ENCODE measurements around the gene AHNAK.
A peak's percentile ranks its signal among the peaks of the same experiment; 100 is the strongest.

The AHNAK gene

DNA sequence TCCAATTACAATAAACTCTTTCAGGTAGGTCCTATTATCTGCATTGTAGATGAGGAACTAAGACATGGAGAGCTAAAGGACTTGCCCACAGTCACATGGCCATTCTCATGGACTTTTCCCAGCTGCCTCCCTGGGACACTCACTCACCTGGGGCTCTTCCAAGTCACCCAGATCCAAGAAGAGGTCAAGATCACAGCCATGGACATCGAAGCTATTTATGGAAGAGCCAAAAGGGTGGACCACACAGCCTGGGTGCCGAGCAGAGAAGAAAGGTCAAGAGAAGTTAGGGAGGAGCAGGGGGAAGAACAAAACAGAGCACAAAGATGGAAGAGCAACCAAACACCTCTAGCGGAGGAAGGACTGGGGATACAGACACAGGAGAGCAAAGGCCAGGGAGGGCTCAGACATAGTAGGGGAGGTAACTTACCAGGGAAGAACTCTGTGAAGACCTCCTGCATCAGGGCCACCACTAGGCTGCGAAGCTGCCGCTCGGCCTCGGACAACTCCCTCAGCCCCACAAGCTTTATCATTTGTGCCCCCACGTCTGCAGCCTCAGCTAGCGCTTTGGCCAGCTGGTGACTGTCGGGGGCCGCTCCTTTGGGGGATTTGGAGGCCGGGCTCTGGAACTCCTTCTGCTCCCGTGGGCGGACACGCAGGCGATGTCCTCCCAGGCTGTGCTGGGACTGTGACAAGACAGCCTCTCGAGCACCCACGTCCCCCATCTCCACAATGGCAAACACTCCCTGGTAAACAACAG, 34.5 kb upstream of the AHNAK start:
- Histone ChIP-seq H3K36me3 (ENCODE audit: control insufficient read depth in 1 of 2, insufficient read depth in 2 of 2, low read length in 2 of 2) (peaks cover 9 to 57% of the 10 kb centered on the region in 2 donors), H3K27me3 (ENCODE audit: control insufficient read depth in 1 of 2, insufficient read depth in 2 of 2, low read length in 2 of 2) (no peaks in the 10 kb centered on the region), H3K4me1 (ENCODE audit: control insufficient read depth in 1 of 2, insufficient read depth in 2 of 2, low read length in 2 of 2) (peaks cover 3 to 5% of the 10 kb centered on the region in 2 donors), H3K9me3 (ENCODE audit: control insufficient read depth in 1 of 2, low read length in 2 of 2) (no peaks in the 10 kb centered on the region), H3K9ac (ENCODE audit: low read depth in 1 of 2, low read length in 2 of 2) (no peak overlapping the region), H3K27ac (ENCODE audit: low read depth, low read length) (no peak overlapping the region), H3K4me3 (ENCODE audit: low read depth in 1 of 2, low read length in 2 of 2) (no peak overlapping the region)

DNA sequence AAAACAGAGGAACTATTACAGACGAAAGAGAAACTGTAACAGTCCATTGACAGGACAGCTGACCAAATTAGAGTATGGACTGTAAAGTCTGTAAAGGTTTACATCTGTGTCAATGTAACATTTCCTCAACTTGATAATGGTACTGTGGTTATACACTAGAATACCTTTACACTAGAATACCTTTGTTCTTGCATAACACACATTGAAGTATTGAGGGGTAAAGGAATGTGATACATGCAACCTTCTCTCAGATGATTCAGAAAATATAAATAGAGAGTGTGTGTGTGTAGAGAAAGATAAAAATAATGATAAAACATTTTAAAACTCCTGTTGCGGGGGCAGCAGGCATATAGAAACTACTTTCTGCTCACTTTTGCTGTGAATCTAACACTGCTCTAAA, 32.6 kb upstream of the AHNAK start:
- H3K4me3 ChIP-seq (ENCODE audit: low read depth in 1 of 2, low read length in 2 of 2) = no peak overlapping the region
- no peaks in the 10 kb centered on the region for H3K27me3 ChIP-seq (ENCODE audit: control insufficient read depth in 1 of 2, insufficient read depth in 2 of 2, low read length in 2 of 2)
- no peaks in the 10 kb centered on the region for H3K9me3 ChIP-seq (ENCODE audit: control insufficient read depth in 1 of 2, low read length in 2 of 2)
- peaks cover 9 to 20% of the 10 kb centered on the region in 2 donors for H3K4me1 ChIP-seq (ENCODE audit: control insufficient read depth in 1 of 2, insufficient read depth in 2 of 2, low read length in 2 of 2)
- no peak overlapping the region for H3K27ac ChIP-seq (ENCODE audit: low read depth, low read length)
- H3K9ac ChIP-seq (ENCODE audit: low read depth in 1 of 2, low read length in 2 of 2) = no peak overlapping the region
- H3K36me3 ChIP-seq (ENCODE audit: control insufficient read depth in 1 of 2, insufficient read depth in 2 of 2, low read length in 2 of 2) = peaks cover 9 to 52% of the 10 kb centered on the region in 2 donors

DNA sequence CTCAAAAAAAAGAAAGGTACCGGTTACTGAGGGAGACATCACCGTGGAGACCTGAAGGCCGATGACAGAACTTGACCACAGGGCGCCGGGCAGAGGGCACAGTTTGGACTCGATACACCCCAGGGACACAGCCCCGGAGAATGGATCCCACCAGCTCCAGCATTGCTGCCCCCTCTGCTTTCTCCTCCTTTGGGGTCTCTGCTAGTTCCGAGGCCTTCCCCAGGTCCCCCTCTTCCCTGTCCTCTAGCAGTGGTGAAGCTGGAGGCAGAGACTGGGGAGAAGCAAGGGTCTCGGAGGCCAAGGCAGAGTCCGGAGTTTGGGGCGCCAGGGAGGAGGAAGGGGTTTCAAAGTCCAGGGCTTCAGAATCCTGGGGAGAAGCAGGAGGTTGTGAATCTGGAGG, 31.9 kb upstream of the AHNAK start:
- H3K4me3 ChIP-seq (ENCODE audit: low read depth in 1 of 2, low read length in 2 of 2) = no peak overlapping the region
- H3K9ac ChIP-seq (ENCODE audit: low read depth in 1 of 2, low read length in 2 of 2) = no peak overlapping the region
- H3K36me3 ChIP-seq (ENCODE audit: control insufficient read depth in 1 of 2, insufficient read depth in 2 of 2, low read length in 2 of 2) = peaks cover 9 to 52% of the 10 kb centered on the region in 2 donors
- H3K9me3 ChIP-seq (ENCODE audit: control insufficient read depth in 1 of 2, low read length in 2 of 2) = no peaks in the 10 kb centered on the region
- H3K4me1 ChIP-seq (ENCODE audit: control insufficient read depth in 1 of 2, insufficient read depth in 2 of 2, low read length in 2 of 2) = peaks cover 9 to 20% of the 10 kb centered on the region in 2 donors
- no peaks in the 10 kb centered on the region for H3K27me3 ChIP-seq (ENCODE audit: control insufficient read depth in 1 of 2, insufficient read depth in 2 of 2, low read length in 2 of 2)
- no peak overlapping the region for H3K27ac ChIP-seq (ENCODE audit: low read depth, low read length)

DNA sequence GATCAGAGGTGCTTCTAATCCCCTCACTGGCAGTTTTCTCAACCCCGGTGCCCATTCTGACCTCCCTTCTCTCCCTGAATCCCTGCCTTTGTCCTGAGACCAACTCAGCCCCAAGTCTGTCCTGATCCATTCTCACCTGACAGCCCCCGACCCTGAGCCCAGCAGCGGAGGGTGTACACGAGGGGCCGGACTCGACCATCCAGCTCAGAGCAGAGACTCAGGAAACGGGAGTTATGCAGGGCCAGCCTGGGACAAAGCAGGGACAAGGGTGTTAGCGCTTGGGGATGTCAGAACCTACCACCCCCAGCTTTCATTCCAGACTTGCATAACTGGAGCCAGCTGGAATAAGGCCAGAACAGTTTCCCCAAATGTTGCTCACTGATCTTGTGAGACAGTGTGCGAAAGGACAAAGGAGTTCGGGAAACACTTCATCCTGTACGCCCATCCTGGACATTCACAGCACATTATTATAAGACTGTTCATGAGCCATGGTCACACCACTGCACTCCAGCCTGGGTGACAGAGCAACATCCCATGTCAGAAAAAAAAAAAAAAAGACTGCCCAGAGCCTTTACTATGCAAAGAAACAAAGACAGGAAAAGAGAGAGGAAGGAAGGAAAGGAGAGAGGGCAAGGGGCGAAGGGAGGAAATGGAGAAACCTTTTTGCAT, 30.6 kb upstream of the AHNAK start:
- H3K9ac ChIP-seq (ENCODE audit: low read depth in 1 of 2, low read length in 2 of 2) = no peak overlapping the region
- no peak overlapping the region for H3K4me3 ChIP-seq (ENCODE audit: low read depth in 1 of 2, low read length in 2 of 2)
- H3K4me1 ChIP-seq (ENCODE audit: control insufficient read depth in 1 of 2, insufficient read depth in 2 of 2, low read length in 2 of 2) = peaks cover 16 to 29% of the 10 kb centered on the region in 2 donors
- H3K27me3 ChIP-seq (ENCODE audit: control insufficient read depth in 1 of 2, insufficient read depth in 2 of 2, low read length in 2 of 2) = no peaks in the 10 kb centered on the region
- no peak overlapping the region for H3K27ac ChIP-seq (ENCODE audit: low read depth, low read length)
- H3K9me3 ChIP-seq (ENCODE audit: control insufficient read depth in 1 of 2, low read length in 2 of 2) = no peaks in the 10 kb centered on the region
- peaks cover 9 to 55% of the 10 kb centered on the region in 2 donors for H3K36me3 ChIP-seq (ENCODE audit: control insufficient read depth in 1 of 2, insufficient read depth in 2 of 2, low read length in 2 of 2)

DNA sequence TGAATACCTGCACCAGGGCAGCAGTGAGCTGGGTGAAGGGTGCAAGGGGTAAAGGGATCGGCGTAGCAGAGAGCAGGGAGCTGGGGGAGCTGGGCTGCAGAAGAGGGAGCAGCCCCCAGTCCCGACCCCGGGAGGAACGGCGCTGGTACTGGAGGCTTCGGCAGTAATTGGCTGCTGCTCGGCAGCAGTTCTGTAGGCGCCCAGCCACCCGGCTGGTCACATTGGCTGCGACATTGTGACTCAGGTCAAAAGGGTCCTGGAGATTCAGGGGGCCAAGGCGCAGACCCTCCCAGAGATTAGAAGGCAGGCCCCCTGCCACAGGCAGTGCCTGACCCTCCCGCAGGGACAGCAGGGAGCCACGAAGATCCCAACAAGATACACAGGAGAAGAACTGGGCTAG, 29.2 kb upstream of the AHNAK start:
- H3K27ac ChIP-seq (ENCODE audit: low read depth, low read length) = no peak overlapping the region
- peak overlapping the region; percentile 88 to 97 for H3K4me3 ChIP-seq (ENCODE audit: low read depth in 1 of 2, low read length in 2 of 2)
- no peaks in the 10 kb centered on the region for H3K27me3 ChIP-seq (ENCODE audit: control insufficient read depth in 1 of 2, insufficient read depth in 2 of 2, low read length in 2 of 2)
- H3K36me3 ChIP-seq (ENCODE audit: control insufficient read depth in 1 of 2, insufficient read depth in 2 of 2, low read length in 2 of 2) = peaks cover 20 to 59% of the 10 kb centered on the region in 2 donors
- peaks cover 27 to 32% of the 10 kb centered on the region in 2 donors for H3K4me1 ChIP-seq (ENCODE audit: control insufficient read depth in 1 of 2, insufficient read depth in 2 of 2, low read length in 2 of 2)
- H3K9me3 ChIP-seq (ENCODE audit: control insufficient read depth in 1 of 2, low read length in 2 of 2) = no peaks in the 10 kb centered on the region
- peak overlapping the region; percentile 98 to 100 for H3K9ac ChIP-seq (ENCODE audit: low read depth in 1 of 2, low read length in 2 of 2)

DNA sequence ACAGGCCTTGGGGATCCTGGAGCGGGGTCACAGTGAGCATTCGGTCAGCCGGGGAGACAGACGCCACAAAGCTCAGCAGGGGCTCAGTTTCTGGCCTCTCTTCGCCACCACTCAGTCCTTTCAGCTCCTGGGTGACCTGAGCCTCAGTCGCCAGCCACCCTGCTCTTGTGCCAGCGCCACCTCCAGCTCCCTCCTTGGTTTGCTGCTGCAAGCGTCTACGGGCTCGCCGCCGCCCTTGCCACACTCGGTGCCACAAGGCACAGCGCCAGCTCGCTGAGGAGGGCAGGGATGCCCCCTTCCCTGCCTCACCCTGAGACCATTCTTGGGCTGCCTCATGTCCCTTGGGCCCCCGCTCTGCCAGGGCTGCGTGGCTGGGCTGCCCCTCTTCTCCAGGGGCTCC, 28.6 kb upstream of the AHNAK start:
- H3K4me1 ChIP-seq (ENCODE audit: control insufficient read depth in 1 of 2, insufficient read depth in 2 of 2, low read length in 2 of 2) = peaks cover 27 to 32% of the 10 kb centered on the region in 2 donors
- H3K9ac ChIP-seq (ENCODE audit: low read depth in 1 of 2, low read length in 2 of 2) = peak overlapping the region; percentile 98 to 100
- H3K4me3 ChIP-seq (ENCODE audit: low read depth in 1 of 2, low read length in 2 of 2) = peak overlapping the region; percentile 88 to 97
- H3K9me3 ChIP-seq (ENCODE audit: control insufficient read depth in 1 of 2, low read length in 2 of 2) = no peaks in the 10 kb centered on the region
- peaks cover 25 to 63% of the 10 kb centered on the region in 2 donors for H3K36me3 ChIP-seq (ENCODE audit: control insufficient read depth in 1 of 2, insufficient read depth in 2 of 2, low read length in 2 of 2)
- no peaks in the 10 kb centered on the region for H3K27me3 ChIP-seq (ENCODE audit: control insufficient read depth in 1 of 2, insufficient read depth in 2 of 2, low read length in 2 of 2)
- peak overlapping the region; percentile 92 for H3K27ac ChIP-seq (ENCODE audit: low read depth, low read length)

DNA sequence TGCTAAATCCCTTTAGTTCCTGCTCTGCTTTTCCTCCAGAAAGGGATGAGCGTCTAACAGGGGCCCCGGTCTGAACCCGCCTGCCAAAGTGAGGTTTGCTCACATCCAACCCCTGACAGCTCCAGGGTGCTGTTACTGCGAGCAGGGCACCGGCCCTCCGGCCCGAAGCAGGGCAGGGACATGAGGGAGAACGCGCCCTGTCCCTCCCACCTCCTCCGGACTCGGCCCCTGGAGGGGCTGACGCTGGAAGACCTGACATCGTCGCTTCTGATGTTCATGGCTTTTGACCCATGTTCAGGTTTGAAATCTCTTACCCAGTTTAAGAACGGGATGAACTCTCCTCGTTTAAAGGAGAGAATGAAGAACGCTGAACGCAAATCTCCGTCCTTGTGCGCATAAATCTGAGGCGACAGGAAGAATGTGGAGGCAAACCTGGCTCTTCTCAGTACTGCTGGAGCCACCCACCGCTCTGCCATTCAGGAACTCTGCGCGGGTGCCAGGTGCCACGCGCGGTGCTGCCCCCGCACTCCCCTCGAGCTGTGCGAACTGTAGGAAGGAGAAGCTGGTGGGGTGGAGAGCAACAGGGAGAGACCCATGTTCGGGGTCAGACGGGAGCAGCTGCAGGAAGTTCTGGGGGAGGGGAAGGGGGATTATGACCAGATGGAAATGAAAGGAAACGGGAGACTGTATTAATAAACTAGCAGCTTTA, 27.9 kb upstream of the AHNAK start:
- Histone ChIP-seq H3K36me3 (ENCODE audit: control insufficient read depth in 1 of 2, insufficient read depth in 2 of 2, low read length in 2 of 2) (peaks cover 25 to 63% of the 10 kb centered on the region in 2 donors), H3K9me3 (ENCODE audit: control insufficient read depth in 1 of 2, low read length in 2 of 2) (no peaks in the 10 kb centered on the region), H3K27ac (ENCODE audit: low read depth, low read length) (peak overlapping the region; percentile 92), H3K27me3 (ENCODE audit: control insufficient read depth in 1 of 2, insufficient read depth in 2 of 2, low read length in 2 of 2) (no peaks in the 10 kb centered on the region), H3K9ac (ENCODE audit: low read depth in 1 of 2, low read length in 2 of 2) (peak overlapping the region; percentile 98 to 100), H3K4me1 (ENCODE audit: control insufficient read depth in 1 of 2, insufficient read depth in 2 of 2, low read length in 2 of 2) (peaks cover 27 to 32% of the 10 kb centered on the region in 2 donors), H3K4me3 (ENCODE audit: low read depth in 1 of 2, low read length in 2 of 2) (peak overlapping the region; percentile 88 to 97)

DNA sequence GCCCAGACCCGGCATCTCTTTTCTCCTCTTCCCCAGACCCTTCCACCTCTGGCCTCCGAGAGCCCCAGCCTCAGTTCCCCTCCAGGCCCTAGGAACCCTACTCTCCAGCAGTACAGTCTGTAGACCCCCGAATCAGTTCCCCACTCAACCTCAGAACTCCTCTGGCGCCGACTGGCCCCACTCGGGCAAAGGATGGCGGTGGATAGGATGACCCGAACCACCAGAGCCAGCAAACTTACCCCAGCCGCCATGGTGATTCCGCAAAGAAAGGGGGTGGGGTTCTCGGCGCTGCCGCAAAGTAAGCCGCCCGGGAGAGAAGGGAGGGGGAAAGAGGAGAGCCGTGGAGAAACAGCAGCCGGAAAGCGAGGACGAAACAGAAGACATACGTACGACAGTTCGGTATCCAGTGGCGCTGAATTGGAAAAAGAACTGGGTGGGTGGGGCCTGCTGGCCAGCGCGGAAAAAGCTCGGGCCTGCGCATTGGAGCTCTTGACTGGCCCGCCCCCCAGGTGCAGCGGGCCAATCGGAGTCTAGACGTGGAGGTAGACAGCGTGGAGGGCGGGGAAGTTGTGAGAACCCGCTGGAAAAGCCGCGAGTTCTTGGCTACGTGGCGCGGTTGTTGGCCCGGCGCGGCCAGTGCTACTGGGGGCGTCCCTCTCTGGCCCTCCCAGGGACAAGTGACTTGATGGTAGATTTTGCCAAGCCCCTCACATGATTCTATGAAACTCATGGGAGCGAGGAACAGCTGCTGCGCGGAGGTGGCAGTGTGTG, 27.2 kb upstream of the AHNAK start, which contains the start of gene EEF1G:
Gene EEF1G (minus strand): TSS at position 300 of the 771 bp plus-strand sequence. CDS start 49 bp downstream, at position 251.
- Histone ChIP-seq H3K36me3 (ENCODE audit: control insufficient read depth in 1 of 2, insufficient read depth in 2 of 2, low read length in 2 of 2) (peaks cover 25 to 64% of the 10 kb centered on the region in 2 donors), H3K4me3 (ENCODE audit: low read depth in 1 of 2, low read length in 2 of 2) (peak within 1 kb of the TSS; percentile 90 to 97), H3K27ac (ENCODE audit: low read depth, low read length) (peak within 1 kb of the TSS; percentile 92), H3K9me3 (ENCODE audit: control insufficient read depth in 1 of 2, low read length in 2 of 2) (no peaks in the 10 kb centered on the region), H3K9ac (ENCODE audit: low read depth in 1 of 2, low read length in 2 of 2) (peak within 1 kb of the TSS; percentile 98 to 100), H3K27me3 (ENCODE audit: control insufficient read depth in 1 of 2, insufficient read depth in 2 of 2, low read length in 2 of 2) (no peaks in the 10 kb centered on the region), H3K4me1 (ENCODE audit: control insufficient read depth in 1 of 2, insufficient read depth in 2 of 2, low read length in 2 of 2) (peaks cover 27 to 32% of the 10 kb centered on the region in 2 donors)

DNA sequence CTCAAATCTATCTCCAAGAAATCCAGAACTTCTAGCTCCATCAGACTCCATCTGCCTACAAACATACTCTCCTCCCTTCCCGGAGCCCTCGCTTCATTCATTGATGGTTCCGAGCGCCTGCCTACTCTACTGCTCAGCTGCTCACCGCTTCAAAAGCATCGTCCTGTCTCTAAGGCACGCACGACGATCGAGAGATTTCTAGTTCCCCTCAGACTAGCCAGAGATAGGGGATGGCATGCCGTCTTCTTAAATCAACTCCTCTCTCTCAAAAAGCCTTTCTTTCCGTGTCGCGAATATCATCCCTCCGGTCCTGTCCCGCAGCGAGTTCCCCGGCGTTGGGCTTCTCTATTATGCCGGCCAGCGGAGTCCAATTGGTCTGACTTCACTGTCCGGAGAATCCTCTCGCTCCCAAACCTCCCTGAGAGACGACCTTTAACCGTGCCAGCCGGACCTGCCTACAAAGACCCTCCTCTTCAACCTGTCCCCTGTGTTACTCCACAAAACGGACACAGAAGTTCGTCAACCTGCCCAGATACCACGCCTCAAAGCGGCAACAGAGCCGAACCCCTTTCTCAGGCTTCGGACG, 26.5 kb upstream of the AHNAK start:
- H3K36me3 ChIP-seq (ENCODE audit: control insufficient read depth in 1 of 2, insufficient read depth in 2 of 2, low read length in 2 of 2) = peaks cover 25 to 62% of the 10 kb centered on the region in 2 donors

More for the DNA sequence above, 26.5 kb upstream of the AHNAK start:
- H3K9me3 ChIP-seq (ENCODE audit: control insufficient read depth in 1 of 2, low read length in 2 of 2) = no peaks in the 10 kb centered on the region
- H3K4me1 ChIP-seq (ENCODE audit: control insufficient read depth in 1 of 2, insufficient read depth in 2 of 2, low read length in 2 of 2) = peaks cover 27 to 32% of the 10 kb centered on the region in 2 donors
- H3K9ac ChIP-seq (ENCODE audit: low read depth in 1 of 2, low read length in 2 of 2) = peak overlapping the region; percentile 78 to 84
- peak overlapping the region; percentile 15 for H3K27ac ChIP-seq (ENCODE audit: low read depth, low read length)
- no peaks in the 10 kb centered on the region for H3K27me3 ChIP-seq (ENCODE audit: control insufficient read depth in 1 of 2, insufficient read depth in 2 of 2, low read length in 2 of 2)
- H3K4me3 ChIP-seq (ENCODE audit: low read depth in 1 of 2, low read length in 2 of 2) = peak overlapping the region; percentile 90 to 97
